IMR-90 (cell line): ENCODE measurements around the gene CRBN. TPM values are rescaled to one million over a fixed set of nuclear protein-coding genes. Genes with fewer than 3 reads are reported as not detected.

Experiments
- ATAC-seq: fragments of 200-7000 bp; cut with Tn5 transposase; 2 replicates; pipeline ENCODE4 v1.9.1; 2020; ENCODE audit warnings: low read depth, mild to moderate bottlenecking, moderate library complexity
- BruUV-seq: library from RNA; stranded (reverse); fragments of 400-500 nt; replicated peaks from 2 replicates; lab custom pipeline; 2021; lab: Mats Ljungman, UMichigan
- CTCF ChIA-PET: fragments of 300-600 bp; formaldehyde crosslinking; extraction: SDS; loops from one replicate; lab custom pipeline; 2021; ENCODE audit warnings: antibody characterized with exemption; lab: Yijun Ruan, JAX
- POLR2A ChIA-PET: fragments of 300-600 bp; sonication (Branson Sonifier 250); formaldehyde crosslinking; loops from one replicate; lab custom pipeline; 2022; ENCODE audit warnings: antibody characterized with exemption; ENCODE audit not compliant: unreplicated experiment; lab: Charles Lee
- DNase-seq: peaks from one replicate; pipeline ENCODE4 v3.0.0; 2013
- H2AFZ ChIP-seq: replicated peaks from 2 replicates; pipeline ENCODE3; 2013; ENCODE audit warnings: low read length, mild to moderate bottlenecking; ENCODE audit not compliant: poor library complexity
- H2AK5ac ChIP-seq: 2 replicates; pipeline ENCODE4 v1.6.1; 2013; ENCODE audit warnings: low read depth, low read length, inconsistent platforms
- H2AK9ac ChIP-seq: replicated peaks from 2 replicates; pipeline ENCODE3; 2013; ENCODE audit warnings: mild to moderate bottlenecking, low read depth, low read length, moderate library complexity; ENCODE audit not compliant: poor library complexity
- H2BK120ac ChIP-seq: 2 replicates; pipeline ENCODE4 v1.6.1; 2013; ENCODE audit warnings: low read depth, low read length, inconsistent platforms
- H2BK15ac ChIP-seq: 3 replicates; pipeline ENCODE4 v1.6.1; 2013; ENCODE audit warnings: low read depth, low read length, inconsistent platforms
- H2BK20ac ChIP-seq: 2 replicates; pipeline ENCODE4 v1.6.1; 2013; ENCODE audit warnings: low read depth, mild to moderate bottlenecking, inconsistent platforms, low read length, moderate library complexity
- H2BK5ac ChIP-seq: 2 replicates; pipeline ENCODE4 v1.6.1; 2013; ENCODE audit warnings: mild to moderate bottlenecking, low read depth, low read length, inconsistent platforms; ENCODE audit not compliant: poor library complexity, severe bottlenecking
- H3K14ac ChIP-seq: replicated peaks from 2 replicates; pipeline ENCODE4 v1.6.1; 2013; ENCODE audit warnings: low read depth, low read length, inconsistent platforms
- H3K18ac ChIP-seq: 2 replicates; pipeline ENCODE4 v1.6.1; 2013; ENCODE audit warnings: low read depth, low read length, control low read depth
- H3K23ac ChIP-seq: 2 replicates; pipeline ENCODE4 v1.6.1; 2013; ENCODE audit warnings: low read depth, low read length, inconsistent platforms
- H3K27ac ChIP-seq: 2 replicates; pipeline ENCODE4 v1.5.1; 2013; ENCODE audit warnings: mild to moderate bottlenecking, control low read depth, low read length; ENCODE audit not compliant: insufficient read depth
- H3K27me3 ChIP-seq: 2 replicates; pipeline ENCODE4 v1.6.1; 2013; ENCODE audit warnings: low read length; ENCODE audit not compliant: control insufficient read depth, insufficient read depth
- H3K36me3 ChIP-seq: 2 replicates; pipeline ENCODE4 v1.6.1; 2013; ENCODE audit warnings: low read length, mixed read lengths; ENCODE audit not compliant: control insufficient read depth, insufficient read depth
- H3K4ac ChIP-seq: 2 replicates; pipeline ENCODE4 v1.6.1; 2013; ENCODE audit warnings: low read depth, low read length, inconsistent platforms
- H3K4me1 ChIP-seq: 2 replicates; pipeline ENCODE4 v1.6.1; 2013; ENCODE audit warnings: low read length, mixed read lengths; ENCODE audit not compliant: control insufficient read depth, insufficient read depth
- H3K4me2 ChIP-seq: 2 replicates; pipeline ENCODE4 v1.6.1; 2013; ENCODE audit warnings: low read depth, mild to moderate bottlenecking, control low read depth, low read length, moderate library complexity
- H3K4me3 ChIP-seq: 2 replicates; pipeline ENCODE4 v1.5.1; 2013; ENCODE audit warnings: low read depth, mild to moderate bottlenecking, control low read depth, low read length, moderate library complexity; ENCODE audit not compliant: insufficient read depth
- H3K56ac ChIP-seq: 2 replicates; pipeline ENCODE4 v1.6.1; 2013; ENCODE audit warnings: low read length, inconsistent platforms; ENCODE audit not compliant: insufficient read depth; ENCODE audit errors: extremely low read depth
- H3K79me1 ChIP-seq, 2 experiments: 2 replicates each; pipeline ENCODE4 v1.6.1; 2013; ENCODE audit warnings: low read length in 2 of 2, inconsistent platforms in 1 of 2, low read depth in 1 of 2
- H3K9ac ChIP-seq: 2 replicates; pipeline ENCODE4 v1.6.1; 2013; ENCODE audit warnings: low read depth, low read length, control low read depth
- H3K9me1 ChIP-seq: 2 replicates; pipeline ENCODE4 v1.6.1; 2013; ENCODE audit warnings: low read length, inconsistent platforms; ENCODE audit not compliant: insufficient read depth
- H3K9me3 ChIP-seq: 2 replicates; pipeline ENCODE4 v1.6.1; 2013; ENCODE audit warnings: low read length; ENCODE audit not compliant: control insufficient read depth, insufficient read depth
- H4K20me1 ChIP-seq: 2 replicates; pipeline ENCODE4 v1.6.1; 2013; ENCODE audit warnings: low read length, inconsistent platforms; ENCODE audit not compliant: insufficient read depth
- H4K5ac ChIP-seq: 2 replicates; pipeline ENCODE4 v1.6.1; 2013; ENCODE audit warnings: mild to moderate bottlenecking, low read depth, low read length, control low read depth
- H4K8ac ChIP-seq, 2 experiments: 2 replicates each; pipeline ENCODE4 v1.6.1; 2013; ENCODE audit warnings: low read depth in 2 of 2, low read length in 2 of 2, control low read depth in 1 of 2, inconsistent platforms in 1 of 2
- H4K91ac ChIP-seq: 2 replicates; pipeline ENCODE4 v1.6.1; 2013; ENCODE audit warnings: low read depth, low read length, inconsistent platforms; ENCODE audit not compliant: insufficient read depth
- BHLHE40 ChIP-seq: fragments of 150-350 bp; IDR thresholded peaks from 2 replicates; pipeline ENCODE4 v1.6.1; 2016; ENCODE audit warnings: mild to moderate bottlenecking, low read depth, low read length
- CEBPB ChIP-seq: IDR thresholded peaks from 2 replicates; pipeline ENCODE4 v1.6.1; 2012; ENCODE audit warnings: low read depth, low read length, improper control_type of control experiment
- CHD1 ChIP-seq: IDR thresholded peaks from 2 replicates; pipeline ENCODE4 v1.6.1; 2012; ENCODE audit warnings: low read depth, low read length, improper control_type of control experiment
- CTCF ChIP-seq: conservative IDR thresholded peaks from 2 replicates; pipeline ENCODE4 v1.5.1; 2012; ENCODE audit warnings: mild to moderate bottlenecking, low read depth, low read length, improper control_type of control experiment
- ELK1 ChIP-seq: fragments of 150-350 bp; IDR thresholded peaks from 2 replicates; pipeline ENCODE4 v1.6.1; 2016; ENCODE audit warnings: low read depth, mild to moderate bottlenecking, low read length, moderate library complexity, borderline replicate concordance
- MXI1 ChIP-seq: IDR thresholded peaks from 2 replicates; pipeline ENCODE4 v1.6.1; 2012; ENCODE audit warnings: low read depth, mild to moderate bottlenecking, low read length, moderate library complexity, borderline replicate concordance
- NFE2L2 ChIP-seq: fragments of 150-350 bp; IDR thresholded peaks from 2 replicates; pipeline ENCODE4 v1.6.1; 2016; ENCODE audit warnings: low read depth, mild to moderate bottlenecking, low read length
- POLR2A ChIP-seq: IDR thresholded peaks from 2 replicates; pipeline ENCODE4 v1.6.1; 2012; ENCODE audit warnings: mild to moderate bottlenecking, low read depth, low read length
- RCOR1 ChIP-seq: IDR thresholded peaks from 2 replicates; pipeline ENCODE4 v1.6.1; 2012; ENCODE audit warnings: mild to moderate bottlenecking, low read length, improper control_type of control experiment; ENCODE audit not compliant: insufficient replicate concordance
- RFX5 ChIP-seq: IDR thresholded peaks from 2 replicates; pipeline ENCODE4 v1.8.0; 2012; ENCODE audit warnings: low read depth, mild to moderate bottlenecking, low read length, moderate library complexity
- USF2 ChIP-seq: fragments of 150-350 bp; IDR thresholded peaks from 2 replicates; pipeline ENCODE4 v1.6.1; 2017; ENCODE audit warnings: mild to moderate bottlenecking, antibody characterized with exemption, low read length, low read depth
- WGBS, 2 experiments: methylation state at CpG; one replicate each; pipeline versions ENCODE4 v1.1.5 to v1.1.7; 2013; ENCODE audit warnings: missing lambda C conversion rate in 2 of 2; ENCODE audit not compliant: insufficient read length in 1 of 2; ENCODE audit errors: extremely low coverage in 2 of 2; 5-methylcytosine and 5-hydroxymethylcytosine counted together
- dilution Hi-C: fragments of 300-500 bp; cut with HindIII; formaldehyde crosslinking; loops from one replicate; pipeline ENCODE4 v1.14.3; 2018; ENCODE audit warnings: low sequenced_read_pairs; ENCODE audit not compliant: unreplicated experiment
- in situ Hi-C: fragments of 300-500 bp; cut with MboI; formaldehyde crosslinking; loops from 3 replicates; pipeline ENCODE4 v1.14.3; 2019; ENCODE audit warnings: low sequenced_read_pairs, inconsistent platforms, mixed read lengths
- intact Hi-C: fragments of 100-400 bp; cut with micrococcal nuclease; formaldehyde crosslinking; loops from 2 replicates; pipeline ENCODE4 v1.10.0; 2022
- polyA plus RNA-seq, 3 experiments: library from polyadenylated mRNA; depleted of rRNA; stranded (reverse); fragments of >200 nt; gene quantifications; 2 replicates each; pipeline ENCODE4 v1.2.3, GENCODE V29; 2012; ENCODE audit warnings: low replicate concordance in 1 of 3
- total RNA-seq: library from RNA; depleted of rRNA; stranded (reverse); fragments of >200 nt; gene quantifications from 2 replicates; pipeline ENCODE4 v1.2.3, GENCODE V29; 2012

Gene CRBN
- total and polyA plus RNA-seq, 2 of the 4 experiments (the other 2 are of a cell fraction) = 21.8 to 33.9 TPM

- H3K27ac ChIP-seq = no peak overlapping the region
- H3K36me3 ChIP-seq = no peaks in the 10 kb centered on the region
- H3K9me3 ChIP-seq = no peaks in the 10 kb centered on the region
- WGBS, 2 experiments = no CpG with 5 or more reads among the region's 1 CpG
- DNase-seq (no peak), ATAC-seq (no peak)
- H3K18ac ChIP-seq = no peak overlapping the region
- no peaks in the 10 kb centered on the region for H3K27me3 ChIP-seq
- no peak overlapping the region for H2BK15ac ChIP-seq
- TF ChIP-seq USF2 = no peak
- no peak for TF ChIP-seq CTCF
- TF ChIP-seq NFE2L2 = no peak
- TF ChIP-seq RFX5 = no peak
- TF ChIP-seq POLR2A = no peak
- no peak for TF ChIP-seq MXI1
- no peak for TF ChIP-seq BHLHE40
- TF ChIP-seq RCOR1 = no peak
- no peak for TF ChIP-seq CEBPB
- TF ChIP-seq ELK1 = no peak
- no peak for TF ChIP-seq CHD1
- dilution Hi-C loops (no loop called here), in situ Hi-C loops (no loop called here), intact Hi-C loops (no loop called here)
- no peak overlapping the region for H2AK5ac ChIP-seq
- H3K9me1 ChIP-seq = no peaks in the 10 kb centered on the region
- ChIA-PET CTCF (no interaction called here), POLR2A (no interaction called here)
- H3K56ac ChIP-seq = no peak overlapping the region
- H4K91ac ChIP-seq = no peak overlapping the region
- H3K4me2 ChIP-seq = no peak overlapping the region
- H3K4me1 ChIP-seq = no peaks in the 10 kb centered on the region
- no peak overlapping the region for H3K9ac ChIP-seq
- H3K4ac ChIP-seq = no peak overlapping the region
- H3K14ac ChIP-seq = no peak overlapping the region
- H4K20me1 ChIP-seq = no peaks in the 10 kb centered on the region
- H3K79me1 ChIP-seq = no peaks in the 10 kb centered on the region
- no peak overlapping the region for H4K5ac ChIP-seq
- no peak overlapping the region for H2BK20ac ChIP-seq
- H3K23ac ChIP-seq = no peak overlapping the region
- H2AFZ ChIP-seq = no peak overlapping the region
- no peak overlapping the region for H2BK120ac ChIP-seq
- H2BK5ac ChIP-seq = no peak overlapping the region
- no peak overlapping the region for H3K4me3 ChIP-seq
- H4K8ac ChIP-seq = no peak overlapping the region
- H2AK9ac ChIP-seq = no peak overlapping the region
- BruUV-seq = no TSS peak
These were observed 10.5 kb upstream of the CRBN start for GRCh38 chr3:3189961-3190360.
